GM19467 (cell line): ENCODE results near the gene RHOD.

Experiments
- ATAC-seq: cut with Tn5 transposase; IDR thresholded peaks from one replicate; pipeline ENCODE4 v1.9.1; 2021; ENCODE audit warnings: mild to moderate bottlenecking, moderate library complexity; ENCODE audit not compliant: unreplicated experiment

Gene RHOD

GRCh38 chr11:67058506-67058905 lies 1.9 kb downstream of the RHOD start:
- ATAC-seq = no peak

- no peak for ATAC-seq
These were observed 3.0 kb downstream of the RHOD start for GRCh38 chr11:67059671-67060070.

GRCh38 chr11:67060111-67060522 lies 3.5 kb downstream of the RHOD start:
- ATAC-seq = no peak

DNA sequence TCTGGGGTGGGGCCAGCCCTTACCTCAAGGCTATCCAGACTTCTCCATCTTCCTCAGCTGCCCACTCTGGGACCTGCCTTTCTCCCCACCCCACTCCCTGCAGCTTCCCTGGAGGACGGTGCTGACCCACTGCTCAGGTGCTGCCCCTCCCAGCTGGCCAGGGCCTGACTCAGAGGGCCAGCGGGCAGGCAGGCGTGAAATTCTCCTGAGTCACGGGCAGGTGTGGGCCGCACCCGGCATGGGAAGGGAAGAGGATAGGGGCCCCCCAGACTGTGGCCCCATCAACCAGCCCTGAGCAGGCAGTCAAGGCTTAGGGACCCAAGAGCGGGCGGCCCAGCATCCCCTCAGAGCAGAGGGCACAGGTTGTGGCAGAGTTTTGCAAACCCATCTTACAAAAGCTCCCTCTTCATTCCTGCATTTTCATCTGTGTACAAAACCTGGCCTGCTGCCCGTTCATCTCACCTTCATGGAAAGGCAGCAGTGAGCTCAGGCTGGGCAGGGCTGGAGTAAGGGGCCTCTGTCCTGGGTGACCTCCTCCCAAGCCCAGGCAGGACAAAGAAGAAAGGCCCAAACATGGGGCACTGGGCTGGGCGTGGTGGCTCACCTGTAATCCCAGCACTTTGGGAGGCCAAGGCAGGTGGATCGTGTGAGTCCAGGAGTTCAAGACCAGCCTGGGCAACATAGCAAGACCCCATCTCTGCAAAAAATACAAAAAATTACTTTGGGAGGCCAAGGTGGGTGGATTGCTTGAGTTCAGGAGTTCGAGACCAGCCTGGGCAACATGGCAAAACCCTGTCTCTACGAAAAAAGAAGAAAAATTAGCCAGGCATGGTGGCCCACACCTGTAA lies 6.1 kb downstream of the RHOD start:
- no peak for ATAC-seq

- no peak for ATAC-seq
These were observed 9.7 kb downstream of the RHOD start for GRCh38 chr11:67066333-67066709.

DNA sequence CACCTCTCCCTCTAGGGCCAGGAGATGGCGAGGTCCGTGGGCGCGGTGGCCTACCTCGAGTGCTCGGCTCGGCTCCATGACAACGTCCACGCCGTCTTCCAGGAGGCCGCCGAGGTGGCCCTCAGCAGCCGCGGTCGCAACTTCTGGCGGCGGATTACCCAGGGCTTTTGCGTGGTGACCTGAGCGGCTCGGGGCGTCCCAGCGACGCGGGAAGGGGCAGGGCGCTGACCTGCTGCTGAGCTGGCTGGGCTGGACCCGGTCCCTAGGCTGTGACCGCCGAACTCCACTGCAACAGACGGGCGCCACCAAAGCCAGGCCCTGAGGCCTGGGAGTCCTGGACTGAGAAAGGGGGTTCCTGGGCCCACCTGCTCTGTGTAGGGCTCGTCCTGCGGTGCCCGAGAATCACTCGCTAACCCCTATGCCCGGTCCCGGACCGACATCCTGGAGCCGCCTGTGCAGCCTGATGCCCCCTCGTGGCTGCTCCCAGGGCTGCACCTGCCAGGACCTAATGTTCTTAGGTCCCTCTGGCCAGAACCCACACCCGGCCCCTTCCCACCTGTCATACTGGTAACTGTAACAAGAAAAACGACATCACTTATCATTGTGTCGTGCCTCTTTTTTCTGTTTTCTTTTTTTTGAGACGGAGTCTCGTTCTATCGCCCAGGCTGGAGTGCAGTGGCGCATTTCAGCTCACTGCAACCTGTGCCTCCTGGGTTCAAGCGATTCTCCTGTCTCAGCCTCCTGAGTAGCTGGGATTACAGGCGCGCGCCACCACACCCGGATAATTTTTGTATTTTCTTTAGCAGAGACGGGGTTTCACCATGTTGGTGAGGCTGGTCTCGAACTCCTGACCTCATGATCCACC lies 15.0 kb downstream of the RHOD start:
- ATAC-seq = no peak

GRCh38 chr11:67072295-67072694 lies 15.6 kb downstream of the RHOD start:
- no peak for ATAC-seq

- ATAC-seq = no peak
These were observed 17.3 kb downstream of the RHOD start for GRCh38 chr11:67073908-67074307.

- no peak for ATAC-seq
These were observed 19.6 kb downstream of the RHOD start for GRCh38 chr11:67076202-67076601.

DNA sequence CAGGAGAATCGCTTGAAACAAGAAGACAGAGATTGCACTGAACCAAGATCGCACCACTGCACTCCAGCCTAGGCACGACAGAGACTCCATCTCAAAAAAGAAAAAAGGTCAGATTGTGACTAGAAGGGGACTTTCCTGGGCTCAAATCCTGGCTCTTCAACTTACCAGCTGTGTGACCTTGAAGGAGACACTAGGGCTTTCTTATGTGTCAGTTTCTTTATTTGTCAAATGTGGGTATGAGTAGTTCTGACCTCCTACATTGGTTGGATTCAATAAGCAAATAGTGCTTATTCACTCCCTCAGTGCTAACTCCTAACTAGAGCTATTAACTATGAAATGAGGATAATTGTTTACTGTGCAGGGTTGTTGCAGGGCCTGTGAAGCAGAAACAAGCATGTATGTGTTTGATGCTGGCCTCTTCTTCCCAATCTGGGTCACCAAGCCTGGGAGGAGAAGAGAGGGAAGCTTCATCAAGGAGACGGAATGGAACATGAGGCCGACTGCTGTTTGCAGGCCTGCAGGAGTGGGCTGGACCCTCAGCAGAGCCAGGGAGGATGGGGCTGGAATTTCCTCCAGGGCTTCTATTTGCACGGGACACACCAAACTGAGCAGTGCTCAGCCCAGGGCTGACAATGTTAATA lies 22.5 kb downstream of the RHOD start:
- ATAC-seq = no peak

- no peak for ATAC-seq
These were observed 25.6 kb downstream of the RHOD start for GRCh38 chr11:67082071-67082791.

DNA sequence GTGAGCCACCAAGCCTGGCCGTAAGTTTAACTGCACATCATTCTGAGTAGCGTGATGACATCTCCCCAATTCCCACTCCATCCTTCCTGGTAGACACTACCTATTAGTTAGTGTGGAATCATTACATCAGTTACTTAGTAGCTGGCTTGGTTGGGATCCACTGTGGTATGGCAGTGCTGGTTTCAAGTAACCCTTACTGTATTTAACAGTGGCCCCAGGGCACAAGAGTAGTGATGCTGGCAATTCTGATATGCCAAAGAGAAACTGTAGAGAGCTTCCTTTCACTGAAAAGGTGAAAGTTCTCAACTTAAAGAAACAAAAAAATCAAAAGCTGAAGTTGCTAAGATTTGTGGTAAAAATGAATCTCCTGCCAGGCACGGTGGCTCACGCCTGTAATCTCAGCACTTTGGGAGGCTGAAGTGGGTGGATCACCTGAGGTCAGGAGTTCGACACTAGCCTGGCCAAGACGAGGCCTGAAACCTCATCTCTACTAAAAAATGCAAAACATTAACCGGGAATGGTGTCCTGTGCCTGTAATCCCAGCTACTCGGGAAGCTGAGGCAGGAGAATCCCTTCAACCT lies 27.2 kb downstream of the RHOD start:
- no peak for ATAC-seq

- ATAC-seq = no peak
These were observed 29.0 kb downstream of the RHOD start for GRCh38 chr11:67085617-67086016.

- no peak for ATAC-seq
These were observed 34.1 kb downstream of the RHOD start for GRCh38 chr11:67090717-67091116.

DNA sequence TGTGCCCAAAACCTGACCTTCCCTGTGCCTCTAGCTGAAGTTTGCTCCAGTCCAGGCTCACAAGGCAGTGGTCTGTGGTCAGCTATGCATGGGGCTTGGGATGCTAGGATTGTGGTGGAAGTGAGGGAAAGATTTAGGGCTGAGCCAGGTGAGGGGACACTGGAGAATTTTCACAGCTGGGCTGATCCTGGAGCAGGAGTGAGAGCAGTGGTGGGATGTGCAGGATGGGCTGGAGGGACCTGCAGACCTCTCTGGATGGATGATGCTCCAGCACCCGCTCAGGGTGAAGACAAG lies 38.5 kb downstream of the RHOD start:
- ATAC-seq = no peak

DNA sequence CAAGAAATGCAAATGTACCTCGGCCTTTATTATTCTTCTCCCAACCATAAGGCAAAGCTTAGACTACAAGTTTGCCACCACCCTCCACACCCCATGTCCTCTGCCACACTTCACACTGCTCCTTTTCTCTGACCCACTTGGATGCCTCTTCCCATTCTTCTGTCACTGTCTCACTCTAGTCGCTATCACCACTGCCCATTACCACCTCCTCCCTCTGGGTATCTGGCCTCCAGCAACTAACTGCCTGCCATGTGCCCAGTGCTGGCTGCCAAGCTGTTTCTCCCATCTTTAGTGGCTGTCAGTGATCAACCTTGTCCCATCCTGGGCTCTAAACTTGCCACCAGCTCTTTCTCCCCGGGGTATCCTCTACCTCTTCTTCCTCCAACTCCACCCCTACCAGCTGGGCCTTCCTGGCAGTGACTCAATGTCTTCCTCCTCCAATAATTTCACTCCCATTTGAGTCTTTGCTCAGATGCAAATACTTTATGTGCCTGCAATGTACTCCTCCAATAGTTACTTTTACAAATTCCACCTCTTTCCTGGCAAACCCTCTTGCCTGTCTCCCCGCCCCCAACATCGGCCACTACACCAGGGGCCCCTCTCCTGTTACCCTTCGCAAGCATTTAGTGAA lies 42.3 kb downstream of the RHOD start:
- no peak for ATAC-seq

- no peak for ATAC-seq
These were observed 43.2 kb downstream of the RHOD start for GRCh38 chr11:67099831-67100324.

GRCh38 chr11:67102664-67103063 lies 46.0 kb downstream of the RHOD start:
- no peak for ATAC-seq

GRCh38 chr11:67105964-67106363 lies 49.3 kb downstream of the RHOD start:
- no peak for ATAC-seq

DNA sequence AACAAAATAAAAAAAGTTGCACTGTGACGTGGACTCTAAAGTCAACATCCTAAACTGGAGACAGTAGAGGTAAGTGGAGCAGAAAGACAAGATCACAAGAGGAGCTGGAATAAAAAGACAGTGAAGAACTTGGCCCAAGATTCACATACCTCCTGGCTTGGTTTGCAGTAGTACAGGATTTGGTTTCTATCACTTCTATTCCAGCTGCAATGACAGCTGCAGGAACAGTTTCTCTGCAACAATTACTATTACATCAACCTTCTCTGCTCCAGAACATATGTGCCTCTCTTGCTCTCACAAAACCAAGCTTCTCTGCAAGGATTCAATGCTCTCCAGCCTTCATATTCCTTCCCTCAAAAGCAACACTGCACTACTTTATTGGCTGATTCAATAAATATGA lies 54.6 kb downstream of the RHOD start:
- no peak for ATAC-seq
